GM12873 (cell line): ENCODE results near the gene NELFA.

ENCODE experiments used
- CTCF ChIP-seq: IDR thresholded peaks from 2 replicates; pipeline ENCODE4 v1.5.1; 2012; ENCODE audit warnings: low read depth, mild to moderate bottlenecking, moderate library complexity, low read length, control low read depth; ENCODE audit not compliant: insufficient read depth; ENCODE audit errors: missing control alignments

The NELFA gene

GRCh38 chr4:1972414-1972813, 36.4 kb downstream of the NELFA start:
- no peak for TF ChIP-seq CTCF

- no peak for TF ChIP-seq CTCF
These were observed 37.1 kb downstream of the NELFA start for GRCh38 chr4:1971456-1972200.

GRCh38 chr4:1970926-1971325, 37.8 kb downstream of the NELFA start:
- no peak for TF ChIP-seq CTCF

GRCh38 chr4:1969928-1970723, 38.6 kb downstream of the NELFA start:
- TF ChIP-seq CTCF, result no peak

GRCh38 chr4:1968686-1969295, 40.0 kb downstream of the NELFA start:
- no peak for TF ChIP-seq CTCF

GRCh38 chr4:1967512-1968149, 41.1 kb downstream of the NELFA start:
- TF ChIP-seq CTCF, result no peak

GRCh38 chr4:1964971-1965370, 43.8 kb downstream of the NELFA start:
- no peak for TF ChIP-seq CTCF
